KOPT-K1 (cell line): ENCODE data around the gene ECSIT.
"Not testable (repeated sequence)": the region's sequence is repeated elsewhere in the genome, so short reads cannot be mapped to it uniquely, and the experiment has no call there.

Source experiments
- H3K27ac ChIP-seq: fragments of 200-600 bp; sonication (generic); 2 replicates; pipeline ENCODE4 v1.5.1; 2016; ENCODE audit warnings: antibody characterized with exemption, mild to moderate bottlenecking, low read depth, low read length; ENCODE audit not compliant: poor library complexity, severe bottlenecking
- H3K36me3 ChIP-seq: fragments of 200-600 bp; sonication (generic); 2 replicates; pipeline ENCODE4 v1.5.1; 2017; ENCODE audit warnings: antibody characterized with exemption, mild to moderate bottlenecking, low read length, moderate library complexity; ENCODE audit not compliant: insufficient read depth
- H3K9me3 ChIP-seq: fragments of 200-600 bp; sonication (generic); 2 replicates; pipeline ENCODE4 v1.5.1; 2017; ENCODE audit warnings: antibody characterized with exemption, low read length, mild to moderate bottlenecking; ENCODE audit not compliant: insufficient read depth, poor library complexity, severe bottlenecking

Gene ECSIT, protein sequence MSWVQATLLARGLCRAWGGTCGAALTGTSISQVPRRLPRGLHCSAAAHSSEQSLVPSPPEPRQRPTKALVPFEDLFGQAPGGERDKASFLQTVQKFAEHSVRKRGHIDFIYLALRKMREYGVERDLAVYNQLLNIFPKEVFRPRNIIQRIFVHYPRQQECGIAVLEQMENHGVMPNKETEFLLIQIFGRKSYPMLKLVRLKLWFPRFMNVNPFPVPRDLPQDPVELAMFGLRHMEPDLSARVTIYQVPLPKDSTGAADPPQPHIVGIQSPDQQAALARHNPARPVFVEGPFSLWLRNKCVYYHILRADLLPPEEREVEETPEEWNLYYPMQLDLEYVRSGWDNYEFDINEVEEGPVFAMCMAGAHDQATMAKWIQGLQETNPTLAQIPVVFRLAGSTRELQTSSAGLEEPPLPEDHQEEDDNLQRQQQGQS

DNA sequence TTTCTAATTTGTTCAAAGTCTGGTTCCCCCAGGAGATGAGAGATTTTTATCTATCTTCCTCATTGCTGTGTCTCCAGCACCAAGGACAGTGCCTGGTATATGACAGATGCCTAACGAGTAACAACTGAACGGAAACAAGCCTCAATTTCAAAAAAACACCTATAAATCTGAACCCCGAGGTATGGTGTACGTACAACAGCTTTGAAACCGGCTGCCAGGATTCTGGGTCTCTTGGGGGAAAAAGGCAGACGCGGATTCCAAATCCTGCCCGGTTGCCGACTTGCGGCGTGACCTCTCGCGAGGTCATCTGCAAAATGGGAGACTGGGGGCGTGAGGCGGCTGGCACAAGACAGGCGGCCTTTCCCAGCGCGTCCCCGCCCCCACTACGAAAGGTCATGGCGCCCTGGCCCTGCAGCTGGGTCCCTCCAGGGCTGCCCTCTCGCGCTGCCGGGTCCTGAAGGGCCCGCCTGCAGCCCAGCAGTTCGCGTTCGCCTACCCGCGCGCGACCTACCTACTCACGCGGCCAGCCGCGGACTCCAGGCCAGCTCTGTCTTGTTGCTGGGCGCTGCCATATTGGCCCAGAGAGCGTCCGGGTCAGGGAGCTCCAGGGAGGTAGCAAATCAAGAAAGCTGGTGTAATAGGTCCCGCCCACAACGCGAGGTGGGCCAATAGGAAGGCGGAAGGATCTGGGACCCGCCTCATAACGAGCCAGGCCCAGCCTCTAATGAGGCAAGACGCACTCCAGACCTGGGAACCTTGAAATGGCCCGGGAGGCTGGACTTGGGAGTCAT is at the start of gene ECSIT:
TSS of gene ECSIT (minus strand) at position 584 of the 791 bp plus-strand sequence. CDS start 9,964 bp downstream, outside the sequence.
- H3K9me3 ChIP-seq, result no peaks in the 10 kb centered on the region

DNA sequence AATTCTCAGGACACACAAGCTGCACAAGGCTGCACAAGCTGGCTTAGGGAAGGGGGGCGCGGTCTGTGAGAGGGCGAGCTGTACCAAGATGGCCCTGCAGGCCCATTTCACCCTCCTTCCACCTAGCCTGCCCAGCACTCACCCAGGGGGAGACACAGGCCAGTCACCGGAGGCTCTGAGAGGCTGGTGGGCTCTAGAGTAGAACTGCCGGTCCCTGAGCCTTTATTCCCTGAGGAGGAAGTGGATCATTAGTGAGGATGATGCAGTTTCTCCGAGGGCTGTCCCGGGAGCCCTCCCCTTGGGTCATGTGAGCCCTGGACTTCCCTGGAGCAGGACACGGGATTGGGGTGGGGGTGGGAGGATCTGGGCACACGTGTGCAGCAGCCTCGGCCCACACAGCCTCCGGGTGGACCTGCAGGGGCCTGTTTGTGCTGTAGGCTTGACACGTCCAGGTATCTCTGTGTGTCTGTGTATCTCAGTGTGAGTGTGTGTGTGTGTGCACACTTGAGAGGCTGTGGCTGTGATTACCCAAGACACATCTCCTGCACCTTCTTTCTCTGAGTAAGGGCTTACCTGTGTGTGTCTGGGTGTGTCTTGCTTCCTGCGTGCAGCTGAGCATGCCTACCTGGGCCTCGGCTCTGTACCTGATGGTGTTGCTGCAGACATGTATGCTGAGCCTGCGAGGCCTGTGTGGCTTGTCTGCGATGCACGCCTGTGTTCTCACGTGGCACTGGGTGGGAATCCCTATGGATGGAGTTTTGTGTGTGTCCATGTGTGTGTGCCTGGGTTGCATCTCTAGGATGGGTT is 48.7 kb upstream of the ECSIT start, which contains the start of gene ACP5:
TSS of gene ACP5 (minus strand) at position 195 of the 807 bp plus-strand sequence. CDS start 328 bp downstream, outside the sequence.
- no peaks in the 10 kb centered on the region for H3K9me3 ChIP-seq
- no peaks in the 10 kb centered on the region for H3K36me3 ChIP-seq
- H3K27ac ChIP-seq, result no peak within 1 kb of the TSS

More for the DNA sequence above, at the start of gene ECSIT:
- peak within 1 kb of the TSS; percentile 67 for H3K27ac ChIP-seq
- H3K36me3 ChIP-seq, result no peaks in the 10 kb centered on the region

DNA sequence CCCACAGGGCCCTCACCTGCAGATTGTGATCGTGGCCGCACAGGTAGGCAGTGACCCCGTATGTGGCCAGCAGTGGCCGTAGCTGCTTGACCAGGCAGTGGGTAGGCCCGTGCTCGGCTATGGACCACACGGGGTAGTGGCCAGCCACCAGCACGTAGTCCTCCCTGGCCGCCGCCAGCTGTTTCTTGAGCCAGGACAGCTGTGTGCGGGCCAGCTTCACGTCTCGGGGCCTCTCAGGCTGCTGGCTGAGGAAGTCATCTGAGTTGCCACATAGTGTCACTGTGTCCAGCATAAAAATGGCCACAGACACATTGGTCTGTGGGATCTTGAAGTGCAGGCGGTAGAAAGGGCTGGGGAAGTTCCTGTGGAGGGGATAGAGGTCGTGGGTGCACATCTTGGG is 47.3 kb upstream of the ECSIT start:
- no peaks in the 10 kb centered on the region for H3K9me3 ChIP-seq
- no peak overlapping the region for H3K27ac ChIP-seq
- H3K36me3 ChIP-seq, result no peaks in the 10 kb centered on the region

DNA sequence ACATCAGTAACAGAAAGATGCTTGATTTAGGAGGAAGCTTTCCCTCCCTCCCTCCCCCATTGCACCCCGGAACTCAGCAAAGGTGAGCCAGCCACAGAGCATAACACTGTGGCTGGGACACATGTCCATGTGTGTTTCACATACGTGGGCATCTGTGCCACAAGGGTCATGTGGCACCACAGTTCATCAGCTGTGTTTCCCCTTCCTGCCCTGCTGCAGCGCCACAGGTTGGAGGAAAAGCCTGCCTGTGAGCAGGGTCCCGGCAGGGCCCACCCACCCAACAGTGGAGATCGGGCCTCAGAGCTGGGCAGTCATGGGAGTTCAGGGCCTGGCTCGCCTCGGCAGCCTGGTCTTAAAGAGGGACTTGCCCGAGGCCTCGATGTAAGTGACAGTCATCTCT is 45.8 kb upstream of the ECSIT start:
- no peaks in the 10 kb centered on the region for H3K36me3 ChIP-seq
- no peak overlapping the region for H3K27ac ChIP-seq
- no peaks in the 10 kb centered on the region for H3K9me3 ChIP-seq

DNA sequence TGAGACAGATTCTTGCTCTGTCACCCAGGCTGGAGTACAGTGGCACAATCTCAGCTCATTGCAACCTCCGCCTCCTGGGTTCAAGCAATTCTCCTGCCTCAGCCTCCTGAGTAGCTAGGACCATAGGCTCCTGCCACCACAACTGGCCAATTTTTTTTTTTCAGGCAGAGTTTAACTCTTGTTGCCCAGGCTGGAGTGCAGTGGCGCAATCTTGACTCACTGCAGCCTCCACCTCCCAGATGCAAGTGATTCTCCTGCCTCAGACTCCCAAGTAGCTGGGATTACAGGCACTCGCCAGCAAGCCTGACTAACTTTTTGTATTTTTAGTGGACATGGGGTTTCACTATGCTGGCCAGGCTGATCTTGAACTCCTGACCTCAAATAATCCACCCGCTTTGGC is 44.8 kb upstream of the ECSIT start:
- H3K9me3 ChIP-seq, H3K27ac ChIP-seq, H3K36me3 ChIP-seq: not testable (repeated sequence)

DNA sequence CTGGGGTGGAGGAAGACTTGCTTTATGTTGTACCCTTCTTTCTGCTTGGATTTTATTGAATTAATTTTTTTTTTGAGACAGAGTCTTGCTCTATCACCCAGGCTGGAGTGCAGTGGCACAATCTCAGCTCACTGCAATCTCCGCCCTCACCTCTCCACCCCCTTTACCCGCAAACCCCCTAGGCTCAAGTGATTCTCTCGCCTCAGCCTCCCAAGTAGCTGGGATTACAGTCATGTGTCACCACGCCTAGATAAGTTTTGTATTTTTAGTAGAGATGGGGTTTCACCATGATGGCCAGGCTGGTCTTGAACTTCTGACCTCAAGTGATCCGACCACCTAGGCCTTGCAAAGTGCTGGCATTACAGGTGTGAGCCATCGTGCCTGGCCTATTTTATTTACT is 44.4 kb upstream of the ECSIT start:
- H3K9me3 ChIP-seq, H3K27ac ChIP-seq, H3K36me3 ChIP-seq: not testable (repeated sequence)

DNA sequence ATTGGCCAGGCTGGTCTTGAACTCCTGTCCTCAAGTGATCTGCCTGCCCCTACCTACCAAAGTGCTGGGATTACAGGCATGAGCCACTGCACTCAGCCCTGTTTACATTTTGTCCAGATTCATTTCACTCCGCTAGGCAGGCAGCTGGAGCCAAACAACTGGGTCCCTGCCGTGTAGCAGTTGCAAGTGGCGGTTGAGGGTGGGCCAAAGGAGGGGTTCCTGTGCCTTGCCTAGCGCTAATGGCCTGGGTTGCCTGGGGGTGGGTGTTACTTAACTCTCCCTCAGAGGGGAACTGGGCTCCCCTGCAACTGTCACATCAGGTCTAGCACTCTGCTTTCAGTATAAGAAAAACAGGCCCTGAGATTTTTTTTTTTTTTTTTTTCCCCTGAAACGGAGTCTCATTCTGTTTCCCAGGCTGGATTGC is 41.1 kb upstream of the ECSIT start:
- H3K27ac ChIP-seq, result no peak overlapping the region
- no peaks in the 10 kb centered on the region for H3K36me3 ChIP-seq
- no peaks in the 10 kb centered on the region for H3K9me3 ChIP-seq

DNA sequence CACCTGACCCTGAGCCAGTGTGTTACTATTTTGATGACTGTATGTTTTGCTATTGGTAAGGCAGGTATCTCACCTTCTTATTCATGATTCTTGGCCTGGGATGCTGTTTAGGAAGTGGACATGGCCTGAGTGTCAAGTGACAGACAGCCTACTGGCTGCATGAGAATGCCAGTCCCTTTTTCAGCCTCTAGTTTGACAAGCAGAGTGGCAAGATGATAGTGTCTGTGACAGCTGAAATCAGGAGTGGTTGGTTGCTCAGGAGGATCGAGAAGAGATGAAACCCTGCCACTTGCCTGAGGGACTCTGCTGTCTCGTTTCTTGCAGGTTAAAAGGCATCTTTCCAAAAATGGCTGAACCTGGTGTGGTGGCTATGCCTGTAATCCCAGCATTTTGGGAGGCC is 37.2 kb upstream of the ECSIT start:
- Histone ChIP-seq H3K36me3 (no peaks in the 10 kb centered on the region), H3K27ac (no peak overlapping the region), H3K9me3 (no peaks in the 10 kb centered on the region)

DNA sequence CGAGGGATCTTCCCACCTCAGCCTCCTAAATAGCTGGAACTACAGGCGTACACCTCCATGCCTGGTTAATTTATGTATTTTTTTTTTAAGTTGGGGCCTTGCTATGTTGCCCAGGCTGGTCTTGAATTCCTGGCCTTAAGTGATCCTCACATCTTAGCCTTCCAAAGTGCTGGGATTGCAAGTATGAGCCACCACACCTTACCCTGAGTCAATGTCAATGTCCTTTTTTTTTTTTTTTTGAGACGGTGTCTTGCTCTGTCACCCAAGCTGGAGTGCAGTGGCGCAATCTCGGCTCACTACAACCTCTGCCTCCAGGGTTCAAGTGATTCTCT is 36.7 kb upstream of the ECSIT start:
- H3K36me3 ChIP-seq, H3K27ac ChIP-seq, H3K9me3 ChIP-seq: not testable (repeated sequence)

DNA sequence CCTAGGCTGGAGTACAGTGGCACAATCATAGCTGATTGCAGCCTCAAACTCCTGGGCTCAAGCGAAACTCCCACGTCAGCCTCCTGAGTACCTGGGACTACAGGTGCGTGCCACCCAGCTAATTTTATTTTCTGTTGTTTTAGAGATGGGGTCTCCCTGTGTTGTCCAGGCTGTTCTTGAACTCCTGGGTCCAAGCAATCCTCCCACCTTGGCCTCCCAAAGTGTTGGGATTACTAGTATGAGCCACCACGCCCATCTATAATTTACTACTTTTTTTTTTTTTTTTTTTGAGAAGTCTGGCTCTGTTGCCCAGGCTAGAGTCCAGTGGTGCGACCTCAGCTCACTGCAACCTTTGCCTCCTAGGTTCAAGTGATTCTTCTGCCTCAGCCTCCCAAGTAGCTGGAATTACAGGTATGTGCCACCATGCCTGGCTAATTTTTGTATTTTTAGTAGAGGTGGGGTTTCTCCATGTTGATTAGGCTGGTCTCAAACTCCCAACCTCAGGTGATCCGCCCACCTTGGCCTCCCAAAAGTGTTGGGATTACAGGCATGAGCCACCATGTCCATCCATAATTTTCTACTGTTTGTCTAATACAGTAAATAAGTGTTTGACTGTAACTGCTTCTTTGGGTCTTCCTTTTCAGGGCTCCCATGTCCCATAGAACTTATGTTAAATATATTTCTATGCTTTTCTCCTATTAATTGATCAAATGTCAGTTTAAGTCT is 35.3 kb upstream of the ECSIT start:
- not testable (repeated sequence) for H3K27ac ChIP-seq, H3K36me3 ChIP-seq, H3K9me3 ChIP-seq

DNA sequence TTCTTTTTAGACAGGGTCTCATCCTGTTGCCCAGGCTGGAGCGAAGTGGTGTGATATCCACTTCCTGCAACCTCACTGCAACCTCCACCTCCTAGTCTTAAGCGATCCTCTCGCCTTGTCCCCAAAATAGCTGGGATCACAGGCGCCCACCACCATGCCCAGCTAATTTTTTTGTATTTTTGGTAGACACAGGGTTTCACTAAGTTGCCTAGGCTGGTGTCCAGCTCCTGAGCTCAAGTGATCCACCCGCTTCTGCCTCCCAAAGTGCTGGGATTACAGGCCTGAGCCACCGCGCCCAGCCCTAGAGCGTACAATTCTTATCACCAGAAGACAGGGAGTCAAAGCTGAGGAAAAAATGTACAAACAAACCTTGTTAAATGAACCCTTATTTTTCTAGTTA is 34.6 kb upstream of the ECSIT start:
- Histone ChIP-seq H3K27ac (no peak overlapping the region), H3K36me3 (no peaks in the 10 kb centered on the region), H3K9me3 (no peaks in the 10 kb centered on the region)

DNA sequence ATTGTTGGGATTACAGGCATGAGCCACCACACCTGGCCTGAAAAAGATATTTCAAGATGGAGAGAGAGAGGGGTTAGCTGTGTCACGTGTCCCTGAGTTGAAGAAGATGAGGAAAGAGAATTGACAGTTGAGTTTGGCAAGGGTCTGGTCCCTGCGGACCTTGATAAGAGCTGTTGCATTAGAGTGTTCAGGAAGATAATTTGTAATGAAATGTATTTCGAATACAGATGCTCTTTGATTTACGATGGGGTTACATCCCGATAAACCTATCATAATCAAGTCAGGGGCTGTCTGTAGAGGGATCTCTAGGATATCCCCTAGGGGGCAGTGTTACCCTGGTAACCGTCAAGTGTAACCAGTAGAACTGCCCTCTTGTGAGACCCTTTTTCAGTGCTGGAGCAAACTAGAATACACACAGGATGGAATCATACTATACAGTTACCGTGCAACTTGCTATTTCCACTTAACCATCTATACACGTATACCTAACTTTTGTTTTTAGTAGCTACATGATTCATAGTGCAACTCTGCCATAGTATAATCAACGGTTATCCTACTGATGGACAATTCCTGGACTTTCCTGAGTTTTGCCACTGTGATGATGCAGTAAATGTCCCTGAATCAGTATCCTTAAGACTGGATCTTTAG is 31.6 kb upstream of the ECSIT start:
- H3K9me3 ChIP-seq, result no peaks in the 10 kb centered on the region
- peaks cover 8% of the 10 kb centered on the region; the same call in 1 of the 2 replicates for H3K36me3 ChIP-seq
- no peak overlapping the region for H3K27ac ChIP-seq

DNA sequence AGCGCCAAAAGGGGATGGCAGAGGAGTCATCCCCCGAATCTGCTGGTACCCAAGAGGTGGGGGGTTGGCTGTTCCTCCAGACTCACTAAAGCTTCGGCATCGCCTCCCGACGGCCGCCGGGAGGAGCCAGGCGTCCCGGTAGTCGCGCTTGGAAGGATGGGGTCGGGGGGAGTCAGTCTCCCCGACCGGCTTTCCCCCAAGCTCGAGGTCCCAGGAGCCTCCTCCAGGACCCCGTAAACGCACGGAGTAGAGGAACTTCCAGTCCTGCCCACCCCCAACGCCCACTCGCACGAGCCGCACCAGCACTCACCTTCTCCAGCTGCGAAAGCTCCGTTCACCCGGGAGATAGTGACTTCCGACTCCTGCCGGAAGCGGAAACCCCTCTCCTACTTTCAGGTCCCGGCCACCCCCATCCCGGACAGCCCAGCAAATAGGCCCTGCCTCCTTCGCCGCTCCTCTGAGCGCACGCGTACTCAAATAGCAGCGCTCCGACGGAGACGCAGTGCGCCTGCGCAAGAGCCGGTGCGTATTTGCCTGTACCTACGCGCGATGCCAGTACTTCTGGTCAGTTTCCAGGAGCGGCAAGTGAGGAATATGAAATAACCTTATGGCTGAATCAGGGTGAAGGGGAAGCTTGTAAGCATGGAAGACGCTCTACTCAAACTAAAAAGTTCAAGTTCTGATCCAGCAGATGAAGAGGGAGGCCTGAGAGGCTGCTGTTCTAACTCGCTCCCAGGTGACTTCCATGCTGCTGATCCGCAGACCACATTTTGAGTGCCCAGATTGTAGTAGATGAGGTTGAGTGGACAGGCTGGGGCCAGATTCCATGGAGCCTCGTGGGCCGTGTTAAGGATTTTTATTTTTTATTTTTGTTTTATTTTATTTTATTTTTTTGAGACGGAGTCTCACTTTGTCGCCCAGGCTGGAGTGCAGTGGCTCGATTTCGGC is 30.2 kb upstream of the ECSIT start, which contains the start of gene ELOF1:
TSS of gene ELOF1 (minus strand) at position 350 of the 948 bp plus-strand sequence. CDS start 4,883 bp downstream, outside the sequence.
- H3K27ac ChIP-seq, result peak within 1 kb of the TSS; percentile 58

More for the DNA sequence above, 30.2 kb upstream of the ECSIT start, which contains the start of gene ELOF1:
- Histone ChIP-seq H3K36me3 (peaks cover 21% of the 10 kb centered on the region; the same call in 1 of the 2 replicates), H3K9me3 (no peaks in the 10 kb centered on the region)
